DOHH2 (cell line): ENCODE results near the gene TADA2B.

Experiments used
- EZH2phosphoT487 ChIP-seq: fragments of 200-600 bp; sonication (generic); IDR thresholded peaks from 2 replicates; pipeline ENCODE4 v1.6.1; 2017; ENCODE audit warnings: borderline replicate concordance, mild to moderate bottlenecking, antibody characterized with exemption, low read length, moderate library complexity, mixed read lengths
- TF ChIP-seq, protein P1 (sequence below): fragments of 200-600 bp; sonication (generic); IDR thresholded peaks from one replicate; pipeline ENCODE4 v1.5.1; 2014; ENCODE audit warnings: antibody characterized with exemption, mild to moderate bottlenecking, low read depth, low read length; ENCODE audit not compliant: poor library complexity, severe bottlenecking

DNA sequence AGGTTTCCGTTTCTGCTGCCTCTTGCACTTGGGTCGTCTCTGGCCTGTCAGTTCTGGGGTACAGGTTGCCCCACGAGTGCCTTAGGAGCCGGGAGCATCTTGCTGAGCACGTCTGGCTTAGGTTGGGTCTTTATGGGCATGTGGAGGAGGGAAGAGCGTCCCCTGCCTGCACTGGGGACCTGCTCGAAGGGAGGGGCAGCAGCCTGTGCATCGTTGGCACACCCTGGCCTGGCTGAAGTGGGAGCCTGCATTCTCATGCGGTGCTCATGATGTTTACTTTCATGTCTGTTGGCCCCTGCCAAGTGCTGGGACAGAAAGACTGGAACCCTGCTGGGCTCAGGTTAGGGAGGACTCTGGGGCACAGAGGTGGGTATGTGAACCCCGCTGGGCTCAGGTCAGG lies 23.8 kb upstream of the TADA2B start:
- TF ChIP-seq, protein P1, sequence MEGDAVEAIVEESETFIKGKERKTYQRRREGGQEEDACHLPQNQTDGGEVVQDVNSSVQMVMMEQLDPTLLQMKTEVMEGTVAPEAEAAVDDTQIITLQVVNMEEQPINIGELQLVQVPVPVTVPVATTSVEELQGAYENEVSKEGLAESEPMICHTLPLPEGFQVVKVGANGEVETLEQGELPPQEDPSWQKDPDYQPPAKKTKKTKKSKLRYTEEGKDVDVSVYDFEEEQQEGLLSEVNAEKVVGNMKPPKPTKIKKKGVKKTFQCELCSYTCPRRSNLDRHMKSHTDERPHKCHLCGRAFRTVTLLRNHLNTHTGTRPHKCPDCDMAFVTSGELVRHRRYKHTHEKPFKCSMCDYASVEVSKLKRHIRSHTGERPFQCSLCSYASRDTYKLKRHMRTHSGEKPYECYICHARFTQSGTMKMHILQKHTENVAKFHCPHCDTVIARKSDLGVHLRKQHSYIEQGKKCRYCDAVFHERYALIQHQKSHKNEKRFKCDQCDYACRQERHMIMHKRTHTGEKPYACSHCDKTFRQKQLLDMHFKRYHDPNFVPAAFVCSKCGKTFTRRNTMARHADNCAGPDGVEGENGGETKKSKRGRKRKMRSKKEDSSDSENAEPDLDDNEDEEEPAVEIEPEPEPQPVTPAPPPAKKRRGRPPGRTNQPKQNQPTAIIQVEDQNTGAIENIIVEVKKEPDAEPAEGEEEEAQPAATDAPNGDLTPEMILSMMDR = no peak
- no peak for TF ChIP-seq EZH2phosphoT487
